HG02571 (cell line): ENCODE data around the gene RBCK1.

Experiments used
- ATAC-seq: cut with Tn5 transposase; IDR thresholded peaks from one replicate; pipeline ENCODE4 v1.9.1; 2021; ENCODE audit warnings: mild to moderate bottlenecking, moderate library complexity; ENCODE audit not compliant: unreplicated experiment

Gene RBCK1

DNA sequence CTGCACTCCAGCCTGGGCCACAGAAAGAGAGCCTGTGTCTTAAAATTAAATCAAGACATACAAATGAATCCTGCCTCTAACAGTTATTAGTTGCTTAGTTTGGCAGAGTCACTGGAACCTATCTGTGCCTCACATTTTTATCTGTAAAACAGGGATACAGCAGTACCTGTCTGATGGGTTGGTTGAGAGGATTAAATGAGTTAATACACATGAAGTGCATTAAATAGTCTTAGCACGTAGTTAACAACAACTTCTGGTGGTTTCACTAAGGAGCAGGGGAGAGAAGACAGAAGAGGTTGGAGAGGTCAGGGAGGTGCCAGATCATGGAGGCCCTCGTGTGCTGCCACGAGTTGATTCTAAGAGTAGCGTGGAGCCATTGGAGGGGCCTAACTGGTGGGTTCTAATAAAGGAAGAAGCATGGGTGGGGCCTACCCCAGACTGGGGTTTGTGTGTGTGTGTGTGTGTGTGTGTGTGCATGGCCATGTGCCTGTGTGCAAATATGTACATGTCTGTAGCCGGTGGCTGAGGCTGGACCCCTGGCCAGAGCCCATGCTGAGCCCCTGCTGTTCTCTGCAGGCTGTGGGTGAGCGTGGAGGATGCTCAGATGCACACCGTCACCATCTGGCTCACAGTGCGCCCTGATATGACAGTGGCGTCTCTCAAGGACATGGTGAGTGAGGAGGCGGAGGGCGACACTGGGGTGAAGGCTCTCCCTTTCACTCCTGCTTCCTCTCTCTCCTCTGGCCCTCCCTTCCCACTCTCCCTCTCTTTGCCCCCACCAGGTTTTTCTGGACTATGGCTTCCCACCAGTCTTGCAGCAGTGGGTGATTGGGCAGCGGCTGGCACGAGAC is 9.1 kb downstream of the RBCK1 start:
- ATAC-seq, result no peak

- no peak for ATAC-seq
Measured at GRCh38 chr20:417801-418342, 9.8 kb downstream of the RBCK1 start.

DNA sequence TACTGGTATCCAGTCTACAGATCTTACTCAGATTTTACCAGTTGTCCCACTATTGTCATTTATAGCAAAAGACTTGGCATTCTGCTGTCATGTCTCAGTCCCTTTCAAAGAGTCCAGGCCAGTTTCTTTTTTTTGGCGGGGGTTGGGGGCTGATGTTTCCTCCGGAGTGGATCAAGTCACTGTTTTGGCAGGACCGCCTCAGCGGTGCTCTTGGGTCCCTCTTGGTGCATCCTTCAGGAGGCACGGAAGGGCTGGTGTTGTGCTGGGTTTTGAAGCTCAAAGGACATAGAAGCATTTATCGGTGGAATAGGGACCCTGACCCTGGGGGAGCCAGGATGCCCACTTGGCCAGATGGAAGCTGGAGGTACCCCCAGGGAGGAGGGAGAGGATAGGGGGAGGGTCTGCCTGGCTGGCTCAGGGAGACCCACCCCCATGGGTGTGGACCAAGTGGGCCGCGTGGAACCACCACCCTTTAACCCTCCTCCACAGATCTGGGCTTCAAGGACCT is 10.8 kb downstream of the RBCK1 start:
- ATAC-seq, result no peak

GRCh38 chr20:419556-420165 is 11.6 kb downstream of the RBCK1 start:
- no peak for ATAC-seq

GRCh38 chr20:420166-420620 is 12.1 kb downstream of the RBCK1 start:
- ATAC-seq, result no peak

DNA sequence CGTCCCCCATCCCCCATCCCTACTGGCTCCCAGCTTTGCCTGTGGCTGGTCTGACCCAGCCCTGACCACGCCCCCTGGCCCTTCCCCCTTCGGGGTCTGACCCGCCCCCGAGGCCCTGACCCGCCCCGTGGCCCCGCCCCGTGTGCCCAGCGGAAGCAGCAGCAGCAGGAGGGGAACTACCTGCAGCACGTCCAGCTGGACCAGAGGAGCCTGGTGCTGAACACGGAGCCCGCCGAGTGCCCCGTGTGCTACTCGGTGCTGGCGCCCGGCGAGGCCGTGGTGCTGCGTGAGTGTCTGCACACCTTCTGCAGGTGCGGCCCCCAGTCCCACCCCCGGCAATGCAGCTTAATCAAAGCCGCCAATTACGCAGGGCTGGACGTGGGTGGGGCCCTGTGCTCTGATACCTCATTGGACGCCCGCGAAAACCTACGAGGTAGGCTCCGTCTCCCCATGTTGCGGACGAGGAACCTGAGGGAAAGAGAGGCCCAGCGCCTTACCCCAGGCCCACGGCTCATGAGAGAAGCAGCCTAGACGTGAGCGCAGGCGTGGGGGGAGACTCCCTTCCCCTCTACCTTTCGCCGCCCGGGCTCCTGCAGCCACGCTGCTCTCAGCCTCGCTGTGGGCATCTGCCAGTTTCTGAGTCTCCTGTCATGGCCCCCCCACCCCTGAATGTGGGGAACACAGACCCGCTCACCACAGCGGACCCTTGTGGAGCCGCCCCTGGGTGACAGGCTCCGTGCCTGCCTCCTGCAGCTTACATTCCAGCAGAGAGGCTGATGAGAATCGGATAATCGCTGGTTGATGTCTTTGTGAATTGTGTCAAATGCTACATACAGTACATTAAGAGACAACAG is 12.8 kb downstream of the RBCK1 start:
- no peak for ATAC-seq

DNA sequence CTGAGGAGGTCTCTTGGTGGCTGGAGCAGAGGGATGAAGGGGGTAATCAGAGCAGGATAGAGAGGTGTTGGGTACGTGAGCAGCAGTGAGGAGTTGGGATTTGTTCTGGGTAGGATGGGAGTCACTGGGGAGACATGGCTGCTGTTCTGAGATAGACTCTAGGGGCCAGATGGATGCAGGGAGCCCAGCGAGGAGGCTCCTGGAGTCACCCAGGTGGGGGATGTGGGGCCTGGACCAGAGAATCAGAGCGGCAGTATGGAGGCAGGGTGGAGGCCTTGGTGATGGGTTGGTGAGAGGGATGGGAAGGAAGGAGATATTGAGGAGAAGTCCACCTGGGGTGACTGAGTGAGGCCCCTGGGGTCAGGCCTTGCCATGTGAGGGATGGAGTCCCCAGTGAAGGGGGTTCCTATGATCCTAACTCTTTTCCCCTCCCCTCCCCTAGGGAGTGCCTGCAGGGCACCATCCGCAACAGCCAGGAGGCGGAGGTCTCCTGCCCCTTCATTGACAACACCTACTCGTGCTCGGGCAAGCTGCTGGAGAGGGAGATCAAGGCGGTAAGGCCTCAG is 13.7 kb downstream of the RBCK1 start:
- no peak for ATAC-seq

- no peak for ATAC-seq
Measured at GRCh38 chr20:426566-426965, 18.5 kb downstream of the RBCK1 start.

DNA sequence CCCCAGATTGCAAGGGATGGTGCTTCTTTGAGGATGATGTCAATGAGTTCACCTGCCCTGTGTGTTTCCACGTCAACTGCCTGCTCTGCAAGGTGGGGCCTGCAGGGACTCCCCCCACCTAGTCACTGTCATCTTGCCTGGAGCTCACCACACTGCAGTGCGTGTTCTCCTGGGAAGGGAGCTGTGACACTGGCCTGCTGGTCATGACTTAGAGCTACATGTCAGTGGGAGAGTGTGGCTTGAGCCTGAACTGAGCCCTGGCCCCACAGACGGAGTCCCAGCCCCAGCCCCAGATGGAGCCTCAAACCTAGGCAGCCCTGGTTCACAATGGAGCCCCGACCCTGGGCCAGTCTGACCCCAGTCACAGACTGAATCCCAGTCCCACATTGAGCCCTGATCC is 19.3 kb downstream of the RBCK1 start:
- no peak for ATAC-seq

GRCh38 chr20:427849-428657 is 20.0 kb downstream of the RBCK1 start:
- no peak for ATAC-seq

- ATAC-seq, result no peak
Measured at GRCh38 chr20:428658-429200, 20.6 kb downstream of the RBCK1 start.

GRCh38 chr20:430091-430999 is 22.2 kb downstream of the RBCK1 start:
- ATAC-seq, result no peak

GRCh38 chr20:431012-431904 is 23.2 kb downstream of the RBCK1 start:
- ATAC-seq, result no peak

- no peak for ATAC-seq
Measured at GRCh38 chr20:432208-432607, 24.1 kb downstream of the RBCK1 start.

GRCh38 chr20:432677-433299 is 24.7 kb downstream of the RBCK1 start:
- no peak for ATAC-seq

- ATAC-seq, result no peak
Measured at GRCh38 chr20:433300-433975, 25.3 kb downstream of the RBCK1 start.

GRCh38 chr20:434221-434620 is 26.1 kb downstream of the RBCK1 start:
- no peak for ATAC-seq
